C4-2B (cell line): ENCODE measurements around the gene DOK4.

ENCODE experiments used
- H3K27ac ChIP-seq: fragments of 450-650 bp; 2 replicates; pipeline ENCODE4 v1.5.1; 2017
- ZFX ChIP-seq: fragments of 450-650 bp; IDR thresholded peaks from 2 replicates; pipeline ENCODE4 v1.6.1; 2017
- TF ChIP-seq, protein P1 (sequence below): fragments of 450-650 bp; conservative IDR thresholded peaks from 2 replicates; pipeline ENCODE4 v1.5.1; 2017; ENCODE audit warnings: mild to moderate bottlenecking

Gene DOK4

DNA sequence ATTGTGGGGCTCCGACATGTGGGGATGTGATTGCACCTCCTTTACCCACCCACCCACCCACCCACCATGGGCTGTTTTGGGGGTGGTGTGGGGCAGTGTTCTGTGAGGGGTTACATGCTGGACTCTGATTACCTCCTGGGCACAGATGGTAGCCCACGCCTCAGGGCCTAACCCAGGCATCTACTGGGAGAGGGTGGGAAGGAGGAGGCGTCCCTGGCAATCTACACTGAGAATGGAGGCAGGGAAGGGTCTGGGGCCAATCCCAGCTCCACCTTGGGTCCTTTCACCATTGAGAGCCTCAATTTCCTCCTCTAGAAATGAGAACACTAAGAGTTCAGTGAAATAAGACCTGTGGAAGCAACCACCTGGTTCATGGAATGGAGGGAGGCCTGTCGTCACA lies 11.7 kb upstream of the DOK4 start:
- TF ChIP-seq, protein P1, sequence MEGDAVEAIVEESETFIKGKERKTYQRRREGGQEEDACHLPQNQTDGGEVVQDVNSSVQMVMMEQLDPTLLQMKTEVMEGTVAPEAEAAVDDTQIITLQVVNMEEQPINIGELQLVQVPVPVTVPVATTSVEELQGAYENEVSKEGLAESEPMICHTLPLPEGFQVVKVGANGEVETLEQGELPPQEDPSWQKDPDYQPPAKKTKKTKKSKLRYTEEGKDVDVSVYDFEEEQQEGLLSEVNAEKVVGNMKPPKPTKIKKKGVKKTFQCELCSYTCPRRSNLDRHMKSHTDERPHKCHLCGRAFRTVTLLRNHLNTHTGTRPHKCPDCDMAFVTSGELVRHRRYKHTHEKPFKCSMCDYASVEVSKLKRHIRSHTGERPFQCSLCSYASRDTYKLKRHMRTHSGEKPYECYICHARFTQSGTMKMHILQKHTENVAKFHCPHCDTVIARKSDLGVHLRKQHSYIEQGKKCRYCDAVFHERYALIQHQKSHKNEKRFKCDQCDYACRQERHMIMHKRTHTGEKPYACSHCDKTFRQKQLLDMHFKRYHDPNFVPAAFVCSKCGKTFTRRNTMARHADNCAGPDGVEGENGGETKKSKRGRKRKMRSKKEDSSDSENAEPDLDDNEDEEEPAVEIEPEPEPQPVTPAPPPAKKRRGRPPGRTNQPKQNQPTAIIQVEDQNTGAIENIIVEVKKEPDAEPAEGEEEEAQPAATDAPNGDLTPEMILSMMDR = no peak
- TF ChIP-seq ZFX = no peak
- H3K27ac ChIP-seq = no peak overlapping the region

DNA sequence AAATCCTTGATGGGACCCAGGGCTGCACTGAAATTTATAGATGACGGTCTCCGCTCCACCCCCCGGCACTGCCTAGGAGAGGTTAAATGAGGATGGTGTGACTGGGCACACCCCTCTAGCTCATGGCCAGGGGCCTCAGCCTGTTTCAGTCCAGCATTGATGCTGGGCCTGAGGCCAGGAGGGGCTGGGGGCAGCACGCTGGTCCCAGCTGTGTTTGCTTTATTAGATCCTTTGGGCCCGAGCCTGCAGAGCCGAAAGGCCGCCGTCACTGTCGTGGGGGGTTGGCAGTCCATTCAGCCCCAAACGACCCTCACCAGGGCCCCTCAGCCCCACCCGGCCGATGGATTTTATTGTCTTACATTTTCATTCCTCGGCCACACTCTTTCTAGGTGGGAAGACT lies 10.8 kb upstream of the DOK4 start:
- no peak for TF ChIP-seq ZFX
- TF ChIP-seq, protein P1 = no peak
- H3K27ac ChIP-seq = no peak overlapping the region

DNA sequence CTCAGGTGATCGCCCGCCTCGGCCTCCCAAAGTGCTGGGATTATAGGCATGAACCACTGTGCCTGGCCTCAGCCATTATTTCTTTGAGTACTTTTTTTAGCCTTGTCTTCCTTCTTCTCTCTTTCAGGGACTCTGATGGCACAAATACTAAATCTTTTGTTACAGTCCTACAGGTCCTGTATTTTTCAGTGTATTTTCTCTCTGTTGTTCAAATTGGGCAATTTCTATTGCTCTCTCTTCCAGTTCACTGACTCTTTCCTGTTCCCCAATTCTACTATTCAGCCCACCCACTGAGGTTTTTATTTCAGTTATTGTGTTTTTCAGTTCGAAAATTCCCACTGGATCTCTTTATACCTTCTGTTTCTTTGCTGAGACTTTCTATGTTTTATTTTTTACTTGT lies 7.5 kb upstream of the DOK4 start:
- no peak for TF ChIP-seq ZFX
- TF ChIP-seq, protein P1 = no peak
- H3K27ac ChIP-seq = no peak overlapping the region

DNA sequence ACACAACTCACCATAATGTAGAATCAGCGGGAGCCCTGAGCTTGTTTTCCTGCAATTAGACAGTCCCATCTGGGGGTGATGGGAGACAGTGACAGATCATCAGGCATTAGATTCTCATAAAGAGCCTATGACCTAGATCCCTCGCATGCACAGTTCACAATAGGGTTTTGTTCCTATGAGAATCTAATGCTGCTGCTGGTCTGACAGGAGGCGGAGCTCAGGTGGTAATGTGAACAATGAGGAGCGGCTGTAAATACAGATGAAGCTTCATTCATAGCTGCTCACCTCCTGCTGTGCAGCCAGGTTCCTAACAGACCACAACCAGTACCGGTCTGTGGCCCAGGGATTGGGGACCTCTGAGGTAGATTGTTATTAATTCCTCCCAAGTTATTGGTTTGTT lies 2.9 kb upstream of the DOK4 start:
- TF ChIP-seq, protein P1 = no peak
- no peak for TF ChIP-seq ZFX
- no peak overlapping the region for H3K27ac ChIP-seq

DNA sequence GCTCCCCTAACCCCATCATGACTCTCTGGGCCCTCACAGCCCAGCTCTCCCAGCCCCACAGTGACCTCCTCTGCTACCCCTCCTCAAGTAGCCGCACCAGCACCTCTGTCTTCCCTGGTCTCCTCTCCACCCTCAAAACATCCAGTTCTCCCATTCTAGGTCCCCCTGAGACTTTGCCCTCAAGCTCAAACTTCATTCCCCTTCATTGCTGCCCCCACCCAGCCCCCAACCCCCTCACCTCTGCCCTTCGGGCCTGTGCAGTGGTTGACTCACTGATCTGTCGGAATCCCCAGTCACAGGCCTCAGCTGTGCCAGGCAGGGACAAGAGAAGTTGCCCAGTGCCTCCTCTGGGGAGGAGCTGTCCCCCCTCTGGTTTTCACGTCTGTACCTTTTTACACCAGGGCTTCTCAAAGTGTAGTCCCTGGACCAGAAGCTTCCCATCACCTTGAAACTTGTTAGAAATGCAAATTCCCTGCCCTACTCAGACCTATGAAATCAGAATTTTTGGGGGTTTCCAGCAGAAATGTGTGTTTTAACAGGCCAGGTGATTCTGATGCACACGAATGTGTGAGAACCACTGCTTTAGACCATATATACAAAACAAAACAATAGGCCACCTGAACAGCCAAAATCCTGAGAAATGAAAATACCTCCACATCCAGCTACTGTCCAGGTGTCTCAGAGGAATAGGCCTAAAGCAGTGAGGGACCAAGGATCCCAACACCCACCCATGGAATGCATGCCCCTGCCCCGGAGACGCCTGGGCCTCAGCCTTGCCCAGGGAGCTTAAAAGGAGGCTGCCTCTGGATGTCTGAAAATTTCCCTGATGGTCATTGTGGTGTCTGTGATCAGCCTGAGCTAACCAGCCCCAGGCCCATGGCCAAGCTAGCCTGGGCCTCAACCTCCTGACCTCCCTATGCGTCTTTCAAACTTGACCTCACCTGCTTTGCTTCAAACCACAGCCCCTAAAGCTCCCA lies 853 bp upstream of the DOK4 start:
- H3K27ac ChIP-seq = no peak overlapping the region
- TF ChIP-seq, protein P1 = no peak
- TF ChIP-seq ZFX = no peak

DNA sequence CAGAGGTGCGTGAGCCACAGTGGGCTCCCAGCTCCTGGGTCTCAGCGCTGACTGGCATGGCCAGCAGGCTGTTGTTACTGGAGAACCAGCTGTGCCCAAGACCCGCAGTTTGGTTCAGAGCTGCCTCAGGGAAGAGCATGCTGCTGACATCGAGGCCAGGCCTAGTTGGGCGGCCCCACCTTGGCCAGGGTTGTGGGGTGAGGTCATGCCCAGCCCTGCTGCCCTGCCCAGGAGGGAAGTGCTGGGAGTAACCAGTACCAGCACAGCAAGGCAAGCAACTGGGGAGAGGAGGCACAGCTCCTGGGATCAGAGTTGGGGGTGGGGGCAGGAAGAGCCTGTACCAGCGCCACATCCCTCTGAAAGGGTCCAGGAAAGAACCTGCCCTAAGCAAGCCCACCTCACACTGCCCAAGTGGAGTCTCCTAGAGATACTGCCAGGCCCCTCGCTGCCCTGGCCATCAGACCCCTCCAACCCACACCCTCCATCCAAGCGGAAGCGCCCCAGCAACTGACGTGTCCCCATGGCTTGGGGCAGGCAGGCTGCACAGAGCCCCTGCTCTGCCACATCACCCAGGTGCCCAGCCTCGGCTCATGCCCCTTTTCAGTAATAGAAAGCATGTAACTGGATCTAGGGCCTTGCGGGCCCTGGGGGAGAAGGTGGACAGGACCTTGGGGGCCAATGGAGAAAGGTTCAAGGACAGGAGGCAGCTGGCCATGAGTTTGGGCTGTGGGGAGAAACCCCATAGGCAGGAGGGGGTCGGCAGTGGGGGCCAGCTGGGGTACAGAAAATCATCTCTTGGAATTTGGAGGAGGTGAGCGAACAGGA lies 990 bp downstream of the DOK4 start:
- H3K27ac ChIP-seq = no peak overlapping the region
- TF ChIP-seq, protein P1 = no peak
- TF ChIP-seq ZFX = no peak

DNA sequence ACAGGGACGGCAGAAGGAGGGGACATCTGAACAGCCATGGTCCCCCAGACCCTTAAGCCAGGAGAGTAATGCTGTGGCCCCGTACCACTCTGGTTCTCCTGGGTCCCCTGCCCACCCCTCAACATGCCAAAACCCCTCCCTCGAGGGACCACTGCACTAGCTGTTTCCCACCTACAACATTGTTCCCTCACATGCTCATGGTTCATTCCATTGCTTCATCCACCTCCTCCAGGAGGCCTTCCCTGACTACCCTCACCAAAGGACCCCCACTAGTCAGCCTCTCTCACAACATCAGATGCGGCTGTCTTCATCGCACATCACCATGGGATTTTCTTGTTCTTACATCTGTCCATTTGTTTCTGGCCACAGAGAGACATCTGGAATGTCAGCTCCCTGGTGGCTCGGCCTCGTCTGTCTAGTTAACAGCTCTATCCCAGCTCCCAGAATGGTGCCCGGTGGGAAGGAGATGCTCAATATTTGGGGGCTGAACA lies 1.7 kb downstream of the DOK4 start:
- no peak overlapping the region for H3K27ac ChIP-seq
- TF ChIP-seq ZFX = no peak
- TF ChIP-seq, protein P1 = no peak
